GM23338 (cell line): Measurements from ENCODE around the gene PPTC7. TPM values are rescaled to one million over a fixed set of nuclear protein-coding genes. Genes with fewer than 3 reads are reported as not detected.

Source experiments
- ATAC-seq: fragments of 200-7000 bp; cut with Tn5 transposase; 3 replicates; pipeline ENCODE4 v1.9.1; 2020
- DNase-seq: peaks from one replicate; pipeline ENCODE4 v3.0.0-alpha.2; 2015; ENCODE audit warnings: low spot score
- H2AFZ ChIP-seq: fragments of 200-600 bp; sonication (generic); 2 replicates; pipeline ENCODE4 v1.8.0; 2016; ENCODE audit warnings: antibody characterized with exemption, mild to moderate bottlenecking, moderate library complexity
- H3F3A ChIP-seq: fragments of 200-600 bp; sonication (generic); replicated peaks from 2 replicates; pipeline ENCODE4 v1.8.0; 2017; ENCODE audit warnings: antibody characterized with exemption, mixed run types, low read depth
- H3K27ac ChIP-seq: fragments of 200-600 bp; sonication (generic); 2 replicates; pipeline ENCODE4 v1.6.1; 2016; ENCODE audit warnings: low read depth
- H3K27me3 ChIP-seq: fragments of 200-600 bp; sonication (generic); 2 replicates; pipeline ENCODE4 v1.8.0; 2016; ENCODE audit warnings: mild to moderate bottlenecking, mixed run types, moderate library complexity; ENCODE audit not compliant: insufficient read depth
- H3K36me3 ChIP-seq: fragments of 200-600 bp; sonication (generic); 2 replicates; pipeline ENCODE4 v1.8.0; 2016; ENCODE audit warnings: mild to moderate bottlenecking; ENCODE audit not compliant: insufficient read depth
- H3K4me1 ChIP-seq: fragments of 200-600 bp; sonication (generic); 2 replicates; pipeline ENCODE4 v1.8.0; 2016; ENCODE audit warnings: mild to moderate bottlenecking, moderate library complexity; ENCODE audit not compliant: insufficient read depth
- H3K4me2 ChIP-seq: fragments of 200-600 bp; sonication (generic); 2 replicates; pipeline ENCODE4 v1.7.1; 2017; ENCODE audit warnings: mixed run types
- H3K4me3 ChIP-seq: fragments of 200-600 bp; sonication (generic); 2 replicates; pipeline ENCODE4 v1.6.1; 2016; ENCODE audit warnings: mixed run types
- H3K79me2 ChIP-seq: fragments of 200-600 bp; sonication (generic); replicated peaks from 2 replicates; pipeline ENCODE4 v1.8.0; 2017; ENCODE audit warnings: mild to moderate bottlenecking; ENCODE audit not compliant: insufficient read depth
- H3K9me2 ChIP-seq: fragments of 200-600 bp; sonication (generic); 2 replicates; pipeline ENCODE4 v1.8.0; 2017; ENCODE audit not compliant: insufficient read depth
- H4K20me1 ChIP-seq: fragments of 200-600 bp; sonication (generic); replicated peaks from 2 replicates; pipeline ENCODE4 v1.8.0; 2017; ENCODE audit warnings: mild to moderate bottlenecking; ENCODE audit not compliant: insufficient read depth
- H3K27ac Mint-ChIP-seq: 2 replicates; pipeline ENCODE4 v1.8.0; 2020; ENCODE audit warnings: inconsistent platforms, mild to moderate bottlenecking, moderate library complexity, mixed read lengths
- H3K27me3 Mint-ChIP-seq: 3 replicates; pipeline ENCODE4 v1.8.0; 2022; ENCODE audit warnings: low read depth, mild to moderate bottlenecking, moderate library complexity, mixed read lengths, inconsistent platforms; ENCODE audit not compliant: insufficient read depth, poor library complexity
- H3K36me3 Mint-ChIP-seq: 3 replicates; pipeline ENCODE4 v1.8.0; 2021; ENCODE audit warnings: low read depth, mild to moderate bottlenecking, inconsistent platforms, moderate library complexity, mixed read lengths
- H3K4me1 Mint-ChIP-seq: 3 replicates; pipeline ENCODE4 v1.8.0; 2020; ENCODE audit warnings: mild to moderate bottlenecking, inconsistent platforms, mixed read lengths
- H3K4me3 Mint-ChIP-seq: 3 replicates; pipeline ENCODE4 v1.8.0; 2021; ENCODE audit warnings: moderate library complexity, mild to moderate bottlenecking, inconsistent platforms, mixed read lengths
- H3K9me3 Mint-ChIP-seq: 3 replicates; pipeline ENCODE4 v1.8.0; 2020; ENCODE audit warnings: moderate library complexity, mild to moderate bottlenecking, inconsistent platforms, mixed read lengths
- CREB1 ChIP-seq: fragments of 250-450 bp; sonication (Bioruptor Pico); IDR thresholded peaks from 2 replicates; pipeline ENCODE4 v1.5.0; 2020; ENCODE audit warnings: low read depth, mild to moderate bottlenecking, moderate library complexity
- JUNB ChIP-seq: IDR thresholded peaks from one replicate; pipeline ENCODE4 v1.6.1; 2016; ENCODE audit warnings: antibody characterized with exemption; ENCODE audit not compliant: unreplicated experiment
- NANOG ChIP-seq: IDR thresholded peaks from 2 replicates; pipeline ENCODE4 v1.6.1; 2016; ENCODE audit warnings: antibody characterized with exemption, borderline replicate concordance
- POLR2AphosphoS5 ChIP-seq: IDR thresholded peaks from 2 replicates; pipeline ENCODE4 v1.6.1; 2016; ENCODE audit warnings: antibody characterized with exemption, low read depth
- STAT1 ChIP-seq: IDR thresholded peaks from one replicate; pipeline ENCODE4 v1.6.1; 2016; ENCODE audit warnings: antibody characterized with exemption; ENCODE audit not compliant: unreplicated experiment
- ZNF114 ChIP-seq: fragments of 250-450 bp; sonication (Bioruptor Pico); IDR thresholded peaks from 2 replicates; pipeline ENCODE4 v1.5.0; 2020; ENCODE audit warnings: mild to moderate bottlenecking, moderate library complexity
- ZNF331 ChIP-seq: fragments of 250-450 bp; sonication (Bioruptor Pico); IDR thresholded peaks from 2 replicates; pipeline ENCODE4 v1.5.0; 2020; ENCODE audit warnings: low read depth, mild to moderate bottlenecking, moderate library complexity
- polyA plus RNA-seq: library from polyadenylated mRNA; unstranded; fragments of >200 nt; fragmentation: Nextera tagmentation; extraction: Ambion mirVana; gene quantifications from 2 replicates; pipeline ENCODE4 v1.2.1, GENCODE V29; 2016
- total RNA-seq: library from RNA; depleted of rRNA; stranded (reverse); fragments of >200 nt; shearing (Covaris generic); gene quantifications from 2 replicates; pipeline ENCODE4 v1.2.3, GENCODE V29; 2014
- TF ChIP-seq, protein P1 (sequence below): IDR thresholded peaks from one replicate; pipeline ENCODE4 v1.6.1; 2018; ENCODE audit warnings: antibody characterized with exemption; ENCODE audit not compliant: unreplicated experiment
- TF ChIP-seq, protein P2 (sequence below): IDR thresholded peaks from 2 replicates; pipeline ENCODE4 v1.6.1; 2016; ENCODE audit warnings: antibody characterized with exemption
- TF ChIP-seq, protein P3 (sequence below), 2 experiments: fragments of 200-600 bp in 1 of 2; sonication (generic) in 1 of 2; conservative IDR thresholded peaks; 2 replicates each; pipeline versions ENCODE4 v1.5.1 to v1.6.1; 2016 to 2017; ENCODE audit warnings: antibody characterized with exemption in 2 of 2, low read depth in 2 of 2, mild to moderate bottlenecking in 2 of 2, moderate library complexity in 1 of 2

PPTC7 gene
- total and polyA plus RNA-seq, 2 experiments from 2014 or later, result 7.5 to 17.5 TPM

DNA sequence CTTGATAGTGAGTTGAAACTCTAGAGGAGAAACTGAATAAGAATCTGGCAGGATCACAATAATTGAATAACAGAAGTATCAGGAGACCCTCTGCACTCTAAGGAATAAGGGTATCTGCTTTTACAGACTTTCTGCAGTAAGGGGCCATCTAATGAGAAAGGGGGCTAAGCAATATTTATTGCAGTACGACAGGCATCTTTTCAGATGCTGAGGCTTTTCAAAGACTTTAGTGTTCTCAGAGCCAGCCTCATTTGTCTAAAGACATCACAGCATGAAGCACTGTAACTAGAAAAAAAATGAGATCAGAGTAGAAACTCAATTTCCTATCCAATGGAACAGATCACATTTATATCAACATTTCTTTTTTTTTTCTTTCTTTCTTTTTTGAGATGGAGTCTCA lies 22.2 kb downstream of the PPTC7 start (continued):
- no peak for TF ChIP-seq ZNF331 (CRISPR knock-in tag)
- TF ChIP-seq, protein P1, sequence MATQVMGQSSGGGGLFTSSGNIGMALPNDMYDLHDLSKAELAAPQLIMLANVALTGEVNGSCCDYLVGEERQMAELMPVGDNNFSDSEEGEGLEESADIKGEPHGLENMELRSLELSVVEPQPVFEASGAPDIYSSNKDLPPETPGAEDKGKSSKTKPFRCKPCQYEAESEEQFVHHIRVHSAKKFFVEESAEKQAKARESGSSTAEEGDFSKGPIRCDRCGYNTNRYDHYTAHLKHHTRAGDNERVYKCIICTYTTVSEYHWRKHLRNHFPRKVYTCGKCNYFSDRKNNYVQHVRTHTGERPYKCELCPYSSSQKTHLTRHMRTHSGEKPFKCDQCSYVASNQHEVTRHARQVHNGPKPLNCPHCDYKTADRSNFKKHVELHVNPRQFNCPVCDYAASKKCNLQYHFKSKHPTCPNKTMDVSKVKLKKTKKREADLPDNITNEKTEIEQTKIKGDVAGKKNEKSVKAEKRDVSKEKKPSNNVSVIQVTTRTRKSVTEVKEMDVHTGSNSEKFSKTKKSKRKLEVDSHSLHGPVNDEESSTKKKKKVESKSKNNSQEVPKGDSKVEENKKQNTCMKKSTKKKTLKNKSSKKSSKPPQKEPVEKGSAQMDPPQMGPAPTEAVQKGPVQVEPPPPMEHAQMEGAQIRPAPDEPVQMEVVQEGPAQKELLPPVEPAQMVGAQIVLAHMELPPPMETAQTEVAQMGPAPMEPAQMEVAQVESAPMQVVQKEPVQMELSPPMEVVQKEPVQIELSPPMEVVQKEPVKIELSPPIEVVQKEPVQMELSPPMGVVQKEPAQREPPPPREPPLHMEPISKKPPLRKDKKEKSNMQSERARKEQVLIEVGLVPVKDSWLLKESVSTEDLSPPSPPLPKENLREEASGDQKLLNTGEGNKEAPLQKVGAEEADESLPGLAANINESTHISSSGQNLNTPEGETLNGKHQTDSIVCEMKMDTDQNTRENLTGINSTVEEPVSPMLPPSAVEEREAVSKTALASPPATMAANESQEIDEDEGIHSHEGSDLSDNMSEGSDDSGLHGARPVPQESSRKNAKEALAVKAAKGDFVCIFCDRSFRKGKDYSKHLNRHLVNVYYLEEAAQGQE, result no peak
- TF ChIP-seq, protein P2, sequence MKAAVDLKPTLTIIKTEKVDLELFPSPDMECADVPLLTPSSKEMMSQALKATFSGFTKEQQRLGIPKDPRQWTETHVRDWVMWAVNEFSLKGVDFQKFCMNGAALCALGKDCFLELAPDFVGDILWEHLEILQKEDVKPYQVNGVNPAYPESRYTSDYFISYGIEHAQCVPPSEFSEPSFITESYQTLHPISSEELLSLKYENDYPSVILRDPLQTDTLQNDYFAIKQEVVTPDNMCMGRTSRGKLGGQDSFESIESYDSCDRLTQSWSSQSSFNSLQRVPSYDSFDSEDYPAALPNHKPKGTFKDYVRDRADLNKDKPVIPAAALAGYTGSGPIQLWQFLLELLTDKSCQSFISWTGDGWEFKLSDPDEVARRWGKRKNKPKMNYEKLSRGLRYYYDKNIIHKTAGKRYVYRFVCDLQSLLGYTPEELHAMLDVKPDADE, result no peak
- TF ChIP-seq CREB1 (CRISPR knock-in tag), result no peak
- no peak for TF ChIP-seq ZNF114 (CRISPR knock-in tag)

DNA sequence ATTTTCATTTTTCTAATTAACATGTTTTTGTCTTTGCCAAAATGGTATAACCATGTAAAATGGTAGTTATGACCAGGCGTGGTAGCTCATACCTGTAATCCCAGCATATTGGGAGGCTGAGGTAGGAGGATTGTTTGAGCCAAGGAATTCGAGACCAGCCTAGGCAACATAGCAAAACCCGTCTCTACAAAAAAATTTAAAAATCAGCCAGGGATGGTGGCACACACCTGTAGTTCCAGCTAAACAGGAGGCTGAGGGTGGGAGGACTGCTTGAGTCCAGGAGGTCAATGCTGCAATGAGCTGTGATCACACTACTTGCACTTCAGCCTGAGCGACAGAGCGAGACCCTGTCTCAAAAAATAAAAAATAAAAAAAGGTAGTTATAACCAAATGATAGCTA lies 23.1 kb downstream of the PPTC7 start:
- H3K9me3 Mint-ChIP-seq, result no peaks in the 10 kb centered on the region
- Histone ChIP-seq H3K36me3 (no peaks in the 10 kb centered on the region), H3K4me1 (no peaks in the 10 kb centered on the region), H4K20me1 (peaks cover 15% of the 10 kb centered on the region), H3K4me2 (no peak overlapping the region), H3K9me2 (no peaks in the 10 kb centered on the region), H3K27me3 (no peaks in the 10 kb centered on the region), H2AFZ (no peak overlapping the region), H3K4me3 (no peak overlapping the region), H3K27ac (no peak overlapping the region), H3K79me2 (peaks cover 100% of the 10 kb centered on the region), H3F3A (no peaks in the 10 kb centered on the region)
- no peaks in the 10 kb centered on the region for H3K27me3 Mint-ChIP-seq
- H3K36me3 Mint-ChIP-seq, result no peaks in the 10 kb centered on the region
- DNase-seq, result no peak
- no peak for ATAC-seq
- no peak overlapping the region for H3K4me3 Mint-ChIP-seq
- H3K27ac Mint-ChIP-seq, result no peak overlapping the region
- H3K4me1 Mint-ChIP-seq, result peaks cover 11% of the 10 kb centered on the region; the same call in 2 of the 3 replicates
- TF ChIP-seq JUNB (no peak), POLR2AphosphoS5 (no peak), NANOG (no peak), ZNF331 (CRISPR knock-in tag) (no peak), CREB1 (CRISPR knock-in tag) (no peak), STAT1 (no peak)
- TF ChIP-seq, protein P1, result no peak
- TF ChIP-seq, protein P2, result no peak
- TF ChIP-seq, protein P3, sequence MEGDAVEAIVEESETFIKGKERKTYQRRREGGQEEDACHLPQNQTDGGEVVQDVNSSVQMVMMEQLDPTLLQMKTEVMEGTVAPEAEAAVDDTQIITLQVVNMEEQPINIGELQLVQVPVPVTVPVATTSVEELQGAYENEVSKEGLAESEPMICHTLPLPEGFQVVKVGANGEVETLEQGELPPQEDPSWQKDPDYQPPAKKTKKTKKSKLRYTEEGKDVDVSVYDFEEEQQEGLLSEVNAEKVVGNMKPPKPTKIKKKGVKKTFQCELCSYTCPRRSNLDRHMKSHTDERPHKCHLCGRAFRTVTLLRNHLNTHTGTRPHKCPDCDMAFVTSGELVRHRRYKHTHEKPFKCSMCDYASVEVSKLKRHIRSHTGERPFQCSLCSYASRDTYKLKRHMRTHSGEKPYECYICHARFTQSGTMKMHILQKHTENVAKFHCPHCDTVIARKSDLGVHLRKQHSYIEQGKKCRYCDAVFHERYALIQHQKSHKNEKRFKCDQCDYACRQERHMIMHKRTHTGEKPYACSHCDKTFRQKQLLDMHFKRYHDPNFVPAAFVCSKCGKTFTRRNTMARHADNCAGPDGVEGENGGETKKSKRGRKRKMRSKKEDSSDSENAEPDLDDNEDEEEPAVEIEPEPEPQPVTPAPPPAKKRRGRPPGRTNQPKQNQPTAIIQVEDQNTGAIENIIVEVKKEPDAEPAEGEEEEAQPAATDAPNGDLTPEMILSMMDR (conservative IDR thresholded peaks at IDR 0.05; ENCODE audit: low read depth in 2 of 2), result no peak
